IPS DF 6.9 (cell line): ENCODE results near the gene PTPRG.

Experiments used
- DNase-seq: peaks from one replicate; pipeline ENCODE4 v3.0.0-alpha.2; 2013; ENCODE audit warnings: low read depth, low spot score
- H3K27ac ChIP-seq: one replicate; pipeline ENCODE4 v1.5.1; 2013; ENCODE audit warnings: low read length, control low read depth
- H3K27me3 ChIP-seq: 2 replicates; pipeline ENCODE4 v1.6.1; 2013; ENCODE audit warnings: mild to moderate bottlenecking, low read length; ENCODE audit not compliant: control insufficient read depth, insufficient read depth
- H3K36me3 ChIP-seq: 2 replicates; pipeline ENCODE4 v1.6.1; 2013; ENCODE audit warnings: low read length; ENCODE audit not compliant: control insufficient read depth, insufficient read depth
- H3K4me1 ChIP-seq: 2 replicates; pipeline ENCODE4 v1.6.1; 2013; ENCODE audit warnings: low read length; ENCODE audit not compliant: control insufficient read depth, insufficient read depth
- H3K4me3 ChIP-seq: 2 replicates; pipeline ENCODE4 v1.5.1; 2013; ENCODE audit warnings: mild to moderate bottlenecking, low read length
- H3K9me3 ChIP-seq: 2 replicates; pipeline ENCODE4 v1.6.1; 2013; ENCODE audit warnings: low read length, inconsistent platforms; ENCODE audit not compliant: control insufficient read depth, insufficient read depth
- WGBS: extraction: QIAGEN DNeasy Blood & Tissue Kit; methylation state at CpG from one replicate; pipeline ENCODE4 v1.1.7; 2013; ENCODE audit warnings: mixed read lengths, missing lambda C conversion rate; ENCODE audit not compliant: insufficient read length, insufficient coverage; 5-methylcytosine and 5-hydroxymethylcytosine counted together

Gene PTPRG

GRCh38 chr3:61806810-61807209, 245.4 kb downstream of the PTPRG start:
- Histone ChIP-seq H3K36me3 (no peaks in the 10 kb centered on the region), H3K4me1 (peaks cover 1% of the 10 kb centered on the region; the same call in 1 of the 2 replicates), H3K27me3 (no peaks in the 10 kb centered on the region), H3K9me3 (no peaks in the 10 kb centered on the region), H3K4me3 (no peak overlapping the region), H3K27ac (no peak overlapping the region)
- no peak for DNase-seq
- WGBS, result no CpG with 5 or more reads among the region's 4 CpGs

- Histone ChIP-seq H3K4me3 (no peak overlapping the region), H3K27me3 (no peaks in the 10 kb centered on the region), H3K4me1 (peaks cover 1% of the 10 kb centered on the region; the same call in 1 of the 2 replicates), H3K9me3 (no peaks in the 10 kb centered on the region), H3K27ac (no peak overlapping the region), H3K36me3 (no peaks in the 10 kb centered on the region)
- no peak for DNase-seq
- no CpG with 5 or more reads among the region's 6 CpGs for WGBS
Observed at GRCh38 chr3:61807865-61808276, 246.5 kb downstream of the PTPRG start.

DNA sequence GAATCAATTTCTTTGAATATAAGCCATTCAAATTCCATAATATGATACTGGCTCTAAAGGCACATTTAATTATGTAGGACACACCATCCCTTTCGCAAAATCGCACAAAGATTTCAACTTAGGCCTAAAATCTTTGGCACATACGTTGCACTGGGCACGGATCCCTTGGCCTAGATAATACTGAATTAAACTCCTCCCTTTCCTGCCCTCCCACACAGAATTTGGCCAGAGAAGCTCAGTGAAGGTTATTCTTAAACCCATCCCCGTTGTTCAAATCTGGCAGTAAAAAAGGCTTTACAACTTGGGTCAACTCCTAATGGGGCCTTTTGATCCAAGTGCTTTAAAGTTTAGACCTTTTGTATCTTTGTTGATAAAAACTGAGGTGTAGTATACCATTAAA, 247.2 kb downstream of the PTPRG start:
- DNase-seq, result no peak
- Histone ChIP-seq H3K36me3 (no peaks in the 10 kb centered on the region), H3K27ac (no peak overlapping the region), H3K27me3 (no peaks in the 10 kb centered on the region), H3K4me3 (no peak overlapping the region), H3K4me1 (no peaks in the 10 kb centered on the region), H3K9me3 (no peaks in the 10 kb centered on the region)
- no CpG with 5 or more reads among the region's 5 CpGs for WGBS

DNA sequence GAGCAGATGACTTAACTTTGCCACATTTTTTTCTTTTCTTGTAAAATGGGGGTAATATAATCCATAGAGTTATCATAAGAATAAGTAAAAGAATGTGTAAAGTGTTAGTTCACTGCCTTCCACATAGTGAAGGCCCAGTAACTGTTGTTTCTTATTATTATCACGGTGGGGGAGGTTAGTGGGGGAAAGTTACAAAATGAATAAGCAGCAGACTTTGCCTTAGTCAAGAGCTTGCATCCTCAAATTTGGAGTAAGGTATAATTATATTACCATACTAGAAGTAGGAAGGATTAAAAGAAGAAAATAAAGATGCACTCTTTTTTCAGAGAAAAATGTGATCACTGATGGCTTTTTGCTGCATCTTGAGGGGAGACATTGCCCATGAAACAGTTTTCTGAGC, 247.6 kb downstream of the PTPRG start:
- Histone ChIP-seq H3K36me3 (no peaks in the 10 kb centered on the region), H3K4me3 (no peak overlapping the region), H3K4me1 (no peaks in the 10 kb centered on the region), H3K27ac (no peak overlapping the region), H3K27me3 (no peaks in the 10 kb centered on the region), H3K9me3 (no peaks in the 10 kb centered on the region)
- WGBS, result no CpG with 5 or more reads among the region's 1 CpG
- no peak for DNase-seq

- Histone ChIP-seq H3K9me3 (no peaks in the 10 kb centered on the region), H3K4me1 (no peaks in the 10 kb centered on the region), H3K36me3 (no peaks in the 10 kb centered on the region), H3K27ac (no peak overlapping the region), H3K4me3 (no peak overlapping the region), H3K27me3 (no peaks in the 10 kb centered on the region)
- WGBS, result no CpG with 5 or more reads among the region's 1 CpG
- DNase-seq, result no peak
Observed at GRCh38 chr3:61809879-61810278, 248.5 kb downstream of the PTPRG start.

GRCh38 chr3:61810953-61811497, 249.7 kb downstream of the PTPRG start:
- Histone ChIP-seq H3K27ac (no peak overlapping the region), H3K9me3 (no peaks in the 10 kb centered on the region), H3K36me3 (no peaks in the 10 kb centered on the region), H3K27me3 (no peaks in the 10 kb centered on the region), H3K4me3 (no peak overlapping the region), H3K4me1 (no peaks in the 10 kb centered on the region)
- no peak for DNase-seq
- no CpG with 5 or more reads among the region's 1 CpG for WGBS

- H3K36me3 ChIP-seq, result no peaks in the 10 kb centered on the region
- no peak overlapping the region for H3K4me3 ChIP-seq
- H3K27me3 ChIP-seq, result no peaks in the 10 kb centered on the region
- H3K4me1 ChIP-seq, result 0 out of 2 replicates have a peak, but pooled peaks cover 2% of the 10 kb centered on the region
- no peak for DNase-seq
- no peaks in the 10 kb centered on the region for H3K9me3 ChIP-seq
- no peak overlapping the region for H3K27ac ChIP-seq
- no CpG with 5 or more reads among the region's 3 CpGs for WGBS
Observed at GRCh38 chr3:61811652-61812051, 250.3 kb downstream of the PTPRG start.

DNA sequence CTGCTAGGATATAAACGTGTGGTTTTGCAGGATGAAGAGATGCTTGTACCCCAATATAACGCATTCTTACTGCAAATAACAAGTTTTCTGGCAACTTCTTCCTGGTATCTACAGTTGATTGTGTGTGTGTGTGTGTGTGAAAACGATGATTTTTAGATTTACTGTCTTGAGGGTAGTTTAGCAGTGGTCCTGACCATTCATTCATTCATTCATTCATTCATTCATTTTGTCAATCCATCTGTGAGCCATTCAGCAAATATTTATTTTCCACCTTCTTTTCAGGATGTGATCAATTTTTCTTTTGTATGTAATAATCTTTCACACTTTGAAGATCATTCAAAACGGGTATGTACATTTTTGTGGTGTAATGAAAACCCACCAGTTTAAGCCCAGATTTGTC, 250.7 kb downstream of the PTPRG start:
- Histone ChIP-seq H3K27me3 (no peaks in the 10 kb centered on the region), H3K27ac (no peak overlapping the region), H3K9me3 (no peaks in the 10 kb centered on the region), H3K4me1 (0 out of 2 replicates have a peak, but pooled peaks cover 2% of the 10 kb centered on the region), H3K4me3 (no peak overlapping the region), H3K36me3 (no peaks in the 10 kb centered on the region)
- no peak for DNase-seq
- WGBS, result no CpG with 5 or more reads among the region's 4 CpGs

- WGBS, result no CpG with 5 or more reads among the region's 3 CpGs
- H3K27me3 ChIP-seq, result no peaks in the 10 kb centered on the region
- H3K27ac ChIP-seq, result no peak overlapping the region
- H3K4me1 ChIP-seq, result 0 out of 2 replicates have a peak, but pooled peaks cover 2% of the 10 kb centered on the region
- H3K9me3 ChIP-seq, result no peaks in the 10 kb centered on the region
- H3K4me3 ChIP-seq, result no peak overlapping the region
- DNase-seq, result no peak
- H3K36me3 ChIP-seq, result no peaks in the 10 kb centered on the region
Observed at GRCh38 chr3:61812517-61812916, 251.1 kb downstream of the PTPRG start.

- no peaks in the 10 kb centered on the region for H3K36me3 ChIP-seq
- 0 out of 2 replicates have a peak, but pooled peaks cover 2% of the 10 kb centered on the region for H3K4me1 ChIP-seq
- no peaks in the 10 kb centered on the region for H3K27me3 ChIP-seq
- no peak for DNase-seq
- H3K4me3 ChIP-seq, result no peak overlapping the region
- H3K9me3 ChIP-seq, result no peaks in the 10 kb centered on the region
- H3K27ac ChIP-seq, result no peak overlapping the region
- WGBS, result no CpG with 5 or more reads among the region's 4 CpGs
Observed at GRCh38 chr3:61813636-61814035, 252.3 kb downstream of the PTPRG start.

- H3K27me3 ChIP-seq, result no peaks in the 10 kb centered on the region
- no peaks in the 10 kb centered on the region for H3K36me3 ChIP-seq
- no peaks in the 10 kb centered on the region for H3K9me3 ChIP-seq
- no peak for DNase-seq
- H3K4me1 ChIP-seq, result 0 out of 2 replicates have a peak, but pooled peaks cover 2% of the 10 kb centered on the region
- H3K27ac ChIP-seq, result no peak overlapping the region
- H3K4me3 ChIP-seq, result no peak overlapping the region
- no CpG with 5 or more reads among the region's 1 CpG for WGBS
Observed at GRCh38 chr3:61814674-61815073, 253.3 kb downstream of the PTPRG start.
